Activated CD8-positive, alpha-beta memory T cell treated with anti-CD3 and anti-CD28 coated beads, Interleukin-2, amount 50 U/mL, for 1 hour (primary cell): ENCODE results near the gene PTPN4.

Experiments
- DNase-seq: peaks from one replicate; pipeline ENCODE4 v3.0.0-alpha.2; 2020; ENCODE audit errors: extremely low read depth

The PTPN4 gene

GRCh38 chr2:119856469-119856901 is 96.8 kb downstream of the PTPN4 start:
- DNase-seq = no peak

DNA sequence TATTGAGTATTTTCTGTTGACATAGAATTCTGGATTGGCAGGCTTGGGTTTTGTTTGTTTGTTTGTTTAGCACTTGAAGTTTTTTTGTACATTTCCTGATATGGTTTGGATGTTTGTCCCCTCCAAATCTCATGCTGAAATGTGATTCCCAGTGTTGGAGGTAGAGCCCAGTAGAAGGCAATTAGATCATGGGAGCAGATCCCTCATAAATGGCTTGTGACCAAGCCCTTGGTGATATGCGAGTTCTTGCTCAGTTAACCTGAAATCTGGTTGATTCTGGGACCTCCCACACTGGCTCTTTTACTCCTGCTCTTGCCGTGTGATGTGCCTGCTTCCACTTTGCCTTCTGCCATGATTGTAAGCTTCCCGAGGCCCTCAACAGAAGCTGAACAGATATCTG is 98.0 kb downstream of the PTPN4 start:
- no peak for DNase-seq

GRCh38 chr2:119859528-119859927 is 99.8 kb downstream of the PTPN4 start:
- no peak for DNase-seq

- DNase-seq = no peak
Measured at GRCh38 chr2:119860924-119861323, 101.2 kb downstream of the PTPN4 start.

DNA sequence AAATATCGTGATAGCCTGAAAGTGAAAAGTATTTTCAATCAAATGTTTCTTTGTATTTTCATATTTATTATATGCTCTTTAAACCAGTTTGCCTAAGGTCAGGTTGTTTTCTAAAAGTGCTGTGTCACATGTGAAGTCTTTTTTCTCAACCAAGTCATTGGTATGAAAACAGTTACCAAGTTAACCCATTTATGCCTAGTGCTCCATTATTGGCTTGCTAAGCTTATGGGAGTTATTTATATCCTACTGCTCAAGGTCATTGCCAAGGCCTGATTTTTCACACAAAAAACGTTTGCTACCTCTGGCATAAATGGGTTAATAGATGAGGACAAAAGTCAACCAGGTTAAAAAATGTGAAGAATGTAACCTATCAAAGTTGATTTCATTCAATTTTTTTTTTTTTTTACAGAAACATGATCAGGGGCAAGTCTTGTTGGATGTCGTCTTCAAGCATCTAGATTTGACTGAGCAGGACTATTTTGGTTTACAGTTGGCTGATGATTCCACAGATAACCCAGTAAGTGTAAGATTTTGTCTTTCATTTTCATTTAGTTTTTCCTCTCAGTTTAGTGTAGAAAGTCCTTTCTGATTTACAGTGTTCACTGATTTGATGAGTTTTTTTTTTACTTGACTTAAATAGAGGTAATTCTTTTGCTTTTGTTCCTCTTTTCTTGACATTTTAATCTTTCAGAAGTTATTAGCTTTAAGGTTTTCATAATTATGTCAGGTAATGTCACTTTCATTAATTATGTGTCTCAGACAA is 102.6 kb downstream of the PTPN4 start:
- no peak for DNase-seq

DNA sequence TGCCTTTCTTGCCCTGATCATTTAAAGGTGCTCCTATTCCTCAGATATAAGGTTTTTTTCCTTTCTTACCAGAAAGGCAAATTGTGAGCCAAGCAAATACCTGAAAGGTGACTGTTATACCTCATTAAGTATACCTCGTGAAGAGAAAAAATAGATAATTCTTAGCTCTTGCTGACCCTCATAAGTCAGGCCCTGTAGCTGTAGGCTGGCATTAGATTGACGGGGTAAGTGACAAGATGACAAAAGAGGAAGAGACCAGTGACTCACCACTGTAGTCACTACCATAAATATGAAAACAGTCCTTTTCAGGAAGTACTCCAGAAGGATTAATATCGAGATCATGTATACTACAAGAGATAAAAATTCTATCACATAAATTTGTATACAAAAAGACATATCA is 104.6 kb downstream of the PTPN4 start:
- no peak for DNase-seq

GRCh38 chr2:119871725-119872124 is 112.0 kb downstream of the PTPN4 start:
- no peak for DNase-seq

DNA sequence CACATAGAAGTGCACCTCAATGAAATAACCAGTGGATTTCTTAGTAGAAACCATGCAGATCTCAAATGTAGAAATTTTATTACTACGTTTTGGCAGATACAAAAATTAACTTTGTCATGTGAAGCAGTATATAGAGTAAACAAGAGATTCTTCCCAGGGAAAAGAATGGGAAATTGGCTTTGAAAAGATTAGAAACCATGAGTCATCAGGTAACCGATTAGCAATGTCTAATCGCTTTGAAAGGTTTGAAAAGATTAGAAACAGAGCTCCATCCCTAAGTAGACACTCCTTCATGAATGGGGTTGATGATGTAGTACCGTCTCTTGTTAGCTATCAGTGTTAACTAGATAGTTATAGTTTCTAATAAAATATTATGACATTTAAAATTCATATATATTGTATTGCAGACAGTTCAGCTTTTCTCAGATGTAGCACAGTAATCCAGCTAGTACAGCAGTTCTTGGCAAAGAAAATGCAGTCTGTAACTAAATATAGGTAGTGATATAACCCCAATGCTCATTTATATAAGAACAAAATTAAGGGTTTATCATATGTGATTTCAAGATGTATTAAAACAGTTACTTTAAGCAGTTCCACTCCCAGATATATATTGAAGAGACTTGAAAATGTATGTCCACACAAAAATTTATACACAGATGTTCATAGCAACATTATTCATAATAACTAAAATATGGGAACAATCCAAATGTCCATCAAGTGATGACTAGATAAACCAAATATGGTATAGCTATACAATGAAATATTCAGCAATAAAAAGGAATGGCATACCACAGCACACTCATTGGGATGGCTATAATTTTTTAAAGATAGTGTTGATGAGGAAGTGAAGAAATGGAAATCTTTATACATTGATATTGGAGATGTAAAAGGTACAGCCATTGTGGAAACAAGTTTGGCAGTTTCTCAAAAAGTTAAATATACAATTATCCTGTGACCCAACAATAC is 113.9 kb downstream of the PTPN4 start:
- no peak for DNase-seq

- no peak for DNase-seq
Measured at GRCh38 chr2:119879502-119879901, 119.8 kb downstream of the PTPN4 start.

- DNase-seq = no peak
Measured at GRCh38 chr2:119888680-119889079, 129.0 kb downstream of the PTPN4 start.

- no peak for DNase-seq
Measured at GRCh38 chr2:119897736-119898395, 138.1 kb downstream of the PTPN4 start.

DNA sequence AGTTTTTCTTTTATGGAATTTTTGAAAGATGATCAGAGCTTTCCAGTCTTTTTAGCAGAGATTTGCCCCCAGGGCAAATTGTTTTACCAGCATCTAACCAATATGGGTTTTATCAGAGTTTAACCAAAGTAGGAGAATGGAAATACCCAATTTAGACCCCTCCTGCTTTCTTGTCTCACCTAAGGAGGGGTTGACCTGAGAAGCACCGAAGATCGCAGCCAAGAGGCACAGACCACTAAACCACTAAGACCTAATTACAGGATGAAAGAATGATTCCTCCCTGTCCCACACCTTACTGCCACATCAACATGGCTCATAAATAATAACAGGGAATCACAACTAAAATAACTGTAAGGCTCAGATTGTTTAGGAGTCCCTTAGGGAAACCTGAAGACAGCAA is 141.3 kb downstream of the PTPN4 start:
- no peak for DNase-seq

- no peak for DNase-seq
Measured at GRCh38 chr2:119910566-119910965, 150.8 kb downstream of the PTPN4 start.

- no peak for DNase-seq
Measured at GRCh38 chr2:119914266-119914665, 154.5 kb downstream of the PTPN4 start.

DNA sequence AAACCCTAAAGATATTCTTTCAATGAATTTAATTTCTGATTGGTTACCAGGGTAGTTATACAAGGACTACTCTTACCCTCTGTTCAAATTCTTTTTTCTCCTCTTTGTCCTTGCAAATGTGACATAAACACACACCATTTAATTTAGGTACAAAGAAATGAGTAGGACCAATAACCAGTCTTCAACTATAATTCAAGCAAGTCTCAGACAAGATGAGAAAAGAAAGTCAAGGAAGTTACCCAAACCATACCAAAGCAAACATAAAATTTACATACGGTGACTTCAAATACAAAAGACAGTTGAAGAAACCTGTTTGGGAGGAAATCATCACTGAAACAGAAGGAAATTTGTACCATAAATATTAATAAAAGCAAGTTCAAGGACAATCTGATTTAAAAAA is 162.1 kb downstream of the PTPN4 start:
- DNase-seq = no peak

DNA sequence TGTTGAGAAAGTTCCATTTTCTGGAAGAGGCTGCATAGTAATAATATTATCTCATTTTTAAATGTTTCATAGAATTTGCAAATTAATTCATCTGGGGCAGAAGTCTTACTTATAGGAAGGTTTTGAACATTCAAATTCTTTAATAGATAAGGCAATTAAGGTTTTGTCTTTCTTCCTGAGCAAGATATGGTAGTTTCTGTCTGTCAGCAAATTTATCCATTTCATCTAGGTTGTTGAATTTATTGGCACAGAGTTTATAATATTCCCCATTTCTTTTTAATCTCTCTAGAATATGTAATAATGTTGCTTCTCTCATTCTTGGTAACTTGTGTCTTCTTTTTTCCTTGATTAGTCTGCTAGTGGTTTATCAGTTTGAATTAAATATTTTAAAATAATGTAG is 163.0 kb downstream of the PTPN4 start:
- no peak for DNase-seq

GRCh38 chr2:119929537-119929936 is 169.8 kb downstream of the PTPN4 start:
- DNase-seq = no peak

DNA sequence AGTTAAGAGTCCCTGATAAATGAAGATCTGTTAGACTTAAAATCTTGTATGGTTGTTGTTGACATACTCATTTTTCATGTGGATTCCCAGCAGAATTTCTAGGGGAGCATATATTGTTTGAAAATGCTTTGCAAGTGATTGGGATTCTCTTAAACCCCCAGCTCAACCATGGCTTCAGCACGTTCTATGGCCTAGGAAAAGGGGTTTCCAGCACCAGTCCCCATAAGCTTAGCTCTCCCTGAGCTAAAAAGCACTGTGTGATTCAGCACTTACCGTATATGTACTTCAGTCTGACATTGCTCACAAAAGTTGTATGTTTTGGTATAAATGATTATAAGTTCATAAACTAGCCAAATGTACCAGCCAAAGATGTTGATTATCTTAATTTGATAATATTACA is 173.1 kb downstream of the PTPN4 start:
- DNase-seq = no peak

- DNase-seq = no peak
Measured at GRCh38 chr2:119934319-119934718, 174.6 kb downstream of the PTPN4 start.

DNA sequence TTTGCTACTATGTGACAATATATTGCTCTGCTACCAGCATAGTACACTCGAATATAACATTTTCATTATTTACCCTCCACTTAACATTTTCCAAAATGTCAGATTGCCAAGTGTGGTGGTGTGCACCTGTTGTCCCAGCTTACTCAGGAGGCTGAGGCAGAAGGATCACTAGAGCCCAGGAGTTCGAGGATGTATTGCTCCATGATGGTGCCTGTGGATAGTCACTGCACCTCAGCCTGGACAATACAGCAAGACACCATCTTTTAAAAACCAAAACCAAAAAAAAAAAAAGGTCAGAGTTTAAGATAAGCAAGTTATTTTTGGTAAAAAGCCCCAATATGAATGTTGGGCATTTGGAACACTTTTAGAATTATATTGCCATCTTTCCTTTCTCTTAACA is 178.0 kb downstream of the PTPN4 start:
- DNase-seq = no peak

- DNase-seq = no peak
Measured at GRCh38 chr2:119939915-119940314, 180.2 kb downstream of the PTPN4 start.

DNA sequence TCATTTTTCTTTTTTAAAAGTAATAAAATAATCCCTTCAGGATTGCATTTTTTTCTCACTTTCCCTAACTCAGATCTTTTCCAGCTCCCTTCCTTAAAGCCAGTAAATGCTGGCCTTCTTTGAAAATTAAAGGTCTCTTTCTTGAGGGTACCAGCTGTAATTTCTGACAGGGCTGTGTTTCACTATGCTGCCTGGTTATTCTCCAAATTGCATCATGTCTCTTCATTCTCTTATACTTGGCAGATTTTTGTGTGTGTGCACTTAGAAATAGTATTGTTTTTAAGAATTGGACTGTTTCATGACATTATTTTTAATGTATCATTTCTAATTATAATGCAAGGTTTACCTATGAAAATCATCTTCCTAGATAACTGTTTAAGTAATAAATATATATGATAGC is 181.1 kb downstream of the PTPN4 start:
- DNase-seq = no peak
